GM19438 (cell line): Measurements from ENCODE around the gene CADPS2.
"Not testable (repeated sequence)": the region's sequence is repeated elsewhere in the genome, so short reads cannot be mapped to it uniquely, and the experiment has no call there.

ENCODE experiments used
- ATAC-seq: cut with Tn5 transposase; IDR thresholded peaks from one replicate; pipeline ENCODE4 v1.9.1; 2021; ENCODE audit warnings: low read depth; ENCODE audit not compliant: unreplicated experiment

Gene CADPS2

DNA sequence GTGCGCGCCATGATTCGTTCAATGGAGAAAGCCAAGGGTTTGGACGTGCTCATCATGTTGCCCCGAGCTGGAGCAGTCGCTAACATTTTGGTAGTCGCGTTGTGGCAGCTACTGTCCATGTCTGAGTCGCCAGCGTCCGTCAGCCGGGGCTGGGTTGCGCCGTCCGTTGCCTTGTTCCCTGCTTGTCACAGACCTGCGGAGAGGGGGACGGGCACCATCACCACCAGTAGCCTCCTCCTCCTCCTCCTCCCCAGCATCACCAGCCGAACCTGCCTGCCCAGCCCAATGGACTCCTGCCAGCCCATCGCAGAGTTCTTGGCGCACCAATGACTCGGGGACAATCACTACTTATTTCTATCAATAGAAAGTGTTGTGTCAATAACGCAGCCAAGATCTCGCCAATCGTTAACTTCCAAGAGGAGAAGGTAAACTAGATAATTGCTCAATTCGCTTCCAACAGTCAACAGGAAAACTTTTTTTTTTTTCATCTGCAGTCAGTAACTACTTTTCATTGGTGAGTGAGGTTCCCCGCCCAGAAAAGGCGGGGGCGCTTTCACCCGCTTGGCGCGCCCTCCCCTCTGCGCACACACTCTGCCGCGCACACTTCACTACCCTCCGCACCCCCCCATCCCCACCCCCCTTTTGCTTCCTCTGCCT, 581.8 kb downstream of the CADPS2 start, which contains the start of gene FEZF1:
TSS of gene FEZF1 (minus strand) at position 432 of the 657 bp plus-strand sequence. CDS start at position 119, 313 bp downstream.
- no peak for ATAC-seq

DNA sequence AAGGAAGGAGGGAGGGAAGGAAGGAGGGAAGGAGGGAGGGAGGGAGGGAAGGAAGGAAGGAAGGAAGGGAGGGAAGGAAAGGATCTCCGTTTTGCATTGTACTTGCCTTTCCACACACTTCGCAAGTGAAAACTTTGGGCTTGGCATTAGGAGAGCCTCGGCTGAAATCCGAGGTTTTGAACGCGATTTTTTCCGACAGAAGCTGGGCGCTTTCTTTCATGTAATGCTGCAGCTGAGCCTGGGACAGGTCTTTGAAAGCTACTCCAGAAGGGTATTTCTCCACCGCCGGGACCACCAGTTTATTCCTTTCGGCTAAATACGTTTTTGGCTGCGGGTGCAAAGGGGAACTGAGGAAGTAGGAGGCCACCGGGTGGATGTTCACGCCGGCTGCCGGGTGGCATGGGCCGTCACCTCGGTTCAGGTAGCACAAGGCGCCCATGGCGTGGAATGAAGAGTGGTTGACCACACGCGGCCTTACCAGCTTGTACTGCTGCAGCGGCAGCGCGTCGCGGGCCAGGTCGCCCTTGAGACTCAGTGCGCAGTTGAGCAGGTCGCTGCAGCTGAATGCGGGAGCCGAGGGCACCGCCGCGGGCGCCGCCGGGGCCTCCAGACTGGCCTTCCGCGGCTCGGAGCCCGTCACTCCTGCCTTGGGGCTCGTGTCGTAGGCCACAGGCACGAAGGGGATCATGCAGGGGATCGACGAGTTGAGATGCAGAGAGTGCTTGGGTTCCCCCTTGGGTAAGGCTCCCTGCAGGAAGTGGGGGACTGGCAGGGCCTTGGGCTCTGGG, 582.5 kb downstream of the CADPS2 start:
- ATAC-seq, result no peak

DNA sequence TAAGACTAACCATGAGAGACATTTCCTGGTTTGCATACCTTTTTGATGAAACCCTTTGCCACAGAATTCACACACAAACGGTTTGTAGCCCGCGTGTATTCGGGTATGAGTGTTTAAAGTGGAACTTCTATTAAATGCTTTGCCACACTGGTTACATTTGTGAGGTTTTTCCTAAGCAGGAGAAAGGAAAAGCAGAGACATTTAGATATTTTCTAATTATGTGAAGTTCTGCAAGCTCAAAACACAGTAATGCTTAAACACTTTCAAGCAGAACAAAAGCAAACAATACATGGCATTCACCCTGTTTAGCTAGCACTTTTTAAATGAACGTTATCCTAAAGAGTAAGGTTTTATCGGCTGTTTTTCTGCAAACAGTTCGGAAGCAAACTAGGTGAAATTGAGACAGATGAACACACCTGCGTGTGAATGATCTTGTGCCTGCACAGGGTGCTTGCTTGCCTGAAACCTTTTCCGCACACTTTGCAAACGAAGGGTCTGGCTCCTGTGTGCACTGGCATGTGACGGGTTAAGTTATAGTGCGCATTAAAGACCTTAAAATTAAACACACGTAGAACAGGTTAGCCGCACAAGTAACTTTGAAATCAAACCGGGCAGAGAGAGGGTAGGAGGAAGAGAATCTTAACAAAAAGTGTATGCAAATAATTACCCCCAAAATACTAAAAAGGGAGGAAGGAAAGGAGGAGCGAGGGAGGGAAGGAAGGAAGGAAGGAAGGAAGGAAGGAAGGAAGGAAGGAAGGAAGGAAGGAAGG, 583.3 kb downstream of the CADPS2 start:
- no peak for ATAC-seq

DNA sequence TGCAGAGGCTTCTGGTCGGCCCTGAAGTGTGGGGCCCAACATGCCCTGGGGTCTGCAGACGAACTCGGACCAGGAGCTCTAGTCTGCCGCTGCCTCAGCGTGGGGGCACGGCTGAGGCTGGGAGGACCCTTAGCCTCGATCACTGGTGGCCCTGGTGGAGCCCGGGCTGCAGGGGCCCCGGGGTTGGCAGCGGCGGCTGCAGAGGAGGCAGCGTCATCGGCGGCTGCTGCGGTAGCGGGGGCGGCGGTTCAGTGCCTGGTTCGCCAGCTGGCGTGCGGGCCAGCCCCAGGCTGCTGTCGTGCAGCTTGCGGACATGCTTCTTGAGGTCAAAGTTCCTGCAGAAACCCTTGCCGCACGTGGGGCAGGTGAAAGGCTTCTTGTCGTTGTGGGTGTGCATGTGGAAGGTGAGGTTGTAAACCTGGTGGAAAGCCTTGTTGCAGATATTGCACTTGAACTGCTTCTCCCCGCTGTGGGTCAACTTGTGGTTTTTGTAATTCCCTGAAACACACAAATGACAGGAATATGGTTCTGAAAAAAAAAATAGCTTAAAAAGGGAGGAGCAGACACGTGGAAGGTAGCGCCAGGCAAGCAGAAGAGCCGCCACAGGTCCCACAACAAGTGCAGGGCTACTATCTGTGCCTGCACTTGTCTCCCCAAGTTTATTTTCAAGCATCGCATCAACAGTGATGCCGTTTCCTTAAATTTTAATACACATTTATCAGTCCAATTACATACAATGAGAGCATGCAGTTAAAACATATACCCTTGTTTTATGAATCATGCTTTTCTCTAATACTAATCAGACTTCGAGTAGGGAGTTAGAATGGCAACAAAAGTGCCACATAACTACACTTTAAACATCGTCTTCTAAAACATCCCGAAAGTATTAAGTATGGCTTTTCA, 584.2 kb downstream of the CADPS2 start:
- ATAC-seq, result no peak

DNA sequence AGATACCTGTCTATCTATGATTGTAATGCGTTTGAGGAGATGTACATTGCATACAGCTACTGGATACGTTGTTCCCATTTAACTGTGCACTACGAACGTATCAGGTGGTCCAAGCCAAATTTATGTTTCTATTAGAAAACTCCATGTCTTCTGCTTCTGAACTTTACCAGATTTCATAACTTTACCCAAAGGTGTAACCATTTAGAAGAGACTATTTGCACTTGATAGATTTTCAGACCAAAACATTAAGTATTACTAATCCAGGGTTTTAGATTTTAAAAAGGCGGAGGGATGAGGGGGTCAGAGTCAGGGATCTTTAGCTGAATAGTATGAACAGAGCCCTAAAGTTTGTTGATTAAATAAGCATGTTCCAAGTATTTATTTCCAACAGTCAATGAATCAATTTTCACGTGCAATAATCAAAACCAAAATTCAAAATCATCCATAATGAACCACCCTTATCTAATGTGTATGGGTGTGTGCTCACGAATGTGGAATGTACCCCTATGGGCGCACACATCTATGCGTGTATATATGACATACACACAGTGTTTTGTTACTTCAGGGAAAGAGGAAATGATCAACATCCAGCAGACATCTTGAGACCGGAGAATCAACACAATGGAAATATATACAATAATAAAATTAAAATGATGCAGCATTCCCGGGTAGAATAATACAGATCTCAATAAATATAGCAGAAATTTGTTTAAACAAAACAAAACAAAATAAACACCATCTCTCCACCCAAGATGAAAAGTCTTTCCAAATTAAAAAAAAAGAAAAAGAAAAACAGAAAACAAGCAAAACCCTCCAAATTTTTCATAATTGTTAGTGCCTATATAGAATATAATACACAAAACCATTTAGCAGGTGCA, 585.1 kb downstream of the CADPS2 start:
- no peak for ATAC-seq

DNA sequence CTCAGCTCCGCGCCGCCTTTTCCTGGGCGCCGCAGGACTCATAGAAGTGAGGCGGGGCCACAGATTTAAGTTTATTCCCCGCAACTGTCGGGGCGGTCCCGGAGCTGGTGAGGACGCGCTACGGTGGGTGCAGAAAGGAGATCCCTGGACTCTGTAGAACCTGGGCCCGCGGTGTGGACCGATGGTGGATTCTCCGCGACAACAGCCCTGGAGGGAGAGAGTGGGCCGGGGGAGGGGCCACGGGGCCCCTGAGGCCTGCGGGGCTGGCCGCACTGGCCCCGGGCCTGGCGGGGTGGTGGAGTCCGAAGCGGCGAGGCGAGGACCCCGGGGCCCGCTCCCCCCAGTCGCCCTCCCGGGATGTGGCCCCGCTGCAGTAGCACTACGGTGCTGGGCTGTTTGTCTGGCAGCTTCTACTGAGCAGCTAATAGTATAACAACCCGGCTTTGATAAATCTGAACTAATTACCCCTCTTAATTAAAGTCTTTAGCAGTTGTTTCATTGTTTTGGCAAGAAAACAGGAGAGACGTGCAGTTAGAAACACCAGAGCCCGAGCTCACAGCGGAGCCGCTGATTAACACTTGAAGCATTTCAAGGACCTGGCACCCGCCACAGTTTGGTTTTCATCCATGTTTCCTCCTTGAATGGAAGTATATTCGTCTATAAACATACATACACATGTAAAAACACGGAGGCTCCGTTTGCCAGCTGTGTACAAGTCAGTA, 585.9 kb downstream of the CADPS2 start:
- ATAC-seq, result no peak

DNA sequence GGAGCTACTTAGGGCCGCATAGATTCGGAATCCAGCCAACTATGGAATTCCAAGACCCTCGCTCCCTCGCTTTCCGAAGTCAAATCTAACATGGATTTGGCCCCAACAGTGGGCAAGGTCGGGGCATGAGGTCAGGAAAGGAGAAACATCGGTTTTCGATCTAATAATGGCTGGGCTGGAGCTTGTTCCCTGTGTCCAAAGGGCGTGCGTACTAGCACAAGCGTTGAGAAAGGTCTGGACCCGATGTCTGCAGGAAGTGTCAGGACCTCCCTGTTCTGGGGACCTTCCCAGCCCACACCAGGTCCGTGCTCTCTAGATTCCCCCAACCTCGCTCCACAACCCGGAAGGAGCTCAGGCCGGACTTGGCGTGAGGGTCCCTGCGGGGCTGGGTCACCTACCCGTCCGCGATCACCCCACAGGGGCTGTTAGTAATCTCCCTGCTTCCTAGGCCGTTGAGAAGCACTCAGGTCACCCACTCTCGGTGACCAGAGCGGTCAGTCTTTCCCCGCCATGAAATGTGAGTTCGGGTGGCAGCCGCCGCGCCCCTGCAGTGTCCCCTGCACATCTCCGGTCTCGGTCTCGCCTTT, 586.5 kb downstream of the CADPS2 start:
- ATAC-seq, result no peak

DNA sequence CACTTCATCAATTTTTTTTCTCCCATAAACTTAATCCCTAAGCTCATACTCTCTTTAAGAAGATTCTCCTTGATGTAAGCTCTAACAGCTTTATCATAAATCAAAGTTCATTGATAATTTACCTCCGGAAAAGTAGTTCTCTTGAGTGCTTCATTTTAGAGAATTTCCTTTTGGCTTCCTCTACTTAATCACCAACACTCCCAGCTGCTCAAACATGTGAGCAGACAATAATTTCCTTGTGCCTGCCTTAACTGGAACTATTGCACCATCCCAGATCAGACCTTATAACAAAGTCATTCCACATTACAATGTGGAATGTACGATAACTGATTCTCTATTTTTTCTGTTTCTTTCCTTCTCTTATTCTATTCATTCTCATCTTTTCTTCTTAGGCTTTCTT, 587.6 kb downstream of the CADPS2 start:
- ATAC-seq, result no peak

DNA sequence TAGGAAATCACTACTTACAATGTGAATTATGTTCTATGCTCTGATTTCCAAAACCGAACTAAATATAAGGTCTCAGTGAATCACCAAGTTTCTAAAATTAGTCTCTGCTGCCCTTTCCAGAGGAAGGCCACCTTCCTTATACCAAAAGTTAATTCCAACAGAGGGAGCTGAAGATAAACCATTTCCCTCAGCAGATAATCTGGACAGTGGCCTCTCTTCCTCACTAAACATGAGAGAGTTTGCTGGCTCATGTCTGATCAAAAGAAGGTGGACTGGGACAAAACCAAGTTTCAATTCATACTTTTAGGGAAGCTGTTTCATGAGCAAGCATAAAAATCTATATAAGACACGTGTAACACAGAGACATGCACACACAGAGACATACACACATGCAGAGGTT, 588.1 kb downstream of the CADPS2 start:
- no peak for ATAC-seq

DNA sequence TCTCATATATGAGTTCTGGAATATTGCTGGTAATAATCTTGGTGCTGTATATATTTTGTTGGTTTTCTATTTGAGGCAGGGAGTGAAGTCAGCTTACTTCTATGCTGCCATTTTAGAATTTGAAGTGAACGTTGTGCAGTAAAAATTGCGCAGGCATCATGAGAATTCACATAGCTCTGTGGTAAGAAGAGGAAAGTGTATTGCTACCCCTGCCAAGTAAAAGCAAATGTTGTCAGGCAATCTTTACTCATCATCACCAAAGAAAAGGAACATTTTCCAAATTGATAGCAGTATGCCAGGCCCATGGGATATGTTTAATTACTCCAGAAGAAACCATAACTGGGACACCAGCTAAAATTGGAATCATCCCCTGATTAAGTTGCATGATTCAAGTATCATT, 595.1 kb downstream of the CADPS2 start:
- ATAC-seq, result no peak

DNA sequence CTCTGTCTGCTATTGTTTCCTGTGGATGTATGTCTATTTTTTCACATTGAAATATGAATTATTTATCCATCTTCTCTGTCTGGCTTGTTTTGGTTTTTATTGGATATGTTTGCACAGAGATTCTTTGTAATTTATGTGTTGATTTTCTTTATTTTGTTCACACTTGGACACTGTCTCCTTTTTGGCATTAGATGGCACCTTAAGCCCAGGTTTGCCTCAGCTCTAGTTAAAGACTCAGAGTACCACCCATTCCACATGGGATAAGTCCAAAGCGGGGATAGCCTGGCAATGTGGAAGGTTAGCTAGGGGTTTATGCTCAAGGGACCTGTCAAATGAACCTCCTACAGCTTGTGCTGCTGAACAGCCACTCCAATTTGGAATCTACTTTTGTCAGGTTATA, 595.8 kb downstream of the CADPS2 start:
- no peak for ATAC-seq

DNA sequence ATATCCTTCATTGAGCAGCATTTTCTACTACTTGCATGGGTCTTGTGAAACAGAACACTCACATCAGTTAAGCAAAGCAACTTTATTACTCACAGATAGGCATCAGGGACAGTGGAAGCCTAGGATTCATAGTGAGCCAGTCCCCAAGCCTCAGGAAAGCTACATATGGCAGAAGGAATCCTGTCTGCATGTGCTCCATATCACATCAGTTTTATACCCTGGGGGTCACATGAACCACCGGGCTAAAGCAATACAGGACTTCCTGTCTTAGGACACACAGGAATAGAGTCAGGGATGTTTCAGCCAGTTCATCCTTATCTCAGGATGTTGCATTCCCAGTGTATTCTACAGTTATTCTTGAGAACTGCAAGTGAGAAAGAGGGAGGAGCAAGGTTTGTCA, 596.8 kb downstream of the CADPS2 start:
- no peak for ATAC-seq

DNA sequence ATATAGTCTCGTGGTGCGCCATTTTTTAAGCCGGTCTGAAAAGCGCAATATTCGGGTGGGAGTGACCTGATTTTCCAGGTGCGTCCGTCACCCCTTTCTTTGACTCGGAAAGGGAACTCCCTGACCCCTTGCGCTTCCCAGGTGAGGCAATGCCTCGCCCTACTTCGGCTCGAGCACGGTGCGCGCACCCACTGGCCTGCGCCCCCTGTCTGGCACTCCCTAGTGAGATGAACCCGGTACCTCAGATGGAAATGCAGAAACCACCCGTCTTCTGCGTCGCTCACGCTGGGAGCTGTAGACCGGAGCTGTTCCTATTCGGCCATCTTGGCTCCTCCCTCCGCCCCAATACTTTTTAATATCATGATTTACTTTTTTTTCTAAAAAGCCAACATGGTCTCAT, 601.7 kb downstream of the CADPS2 start:
- ATAC-seq, result not testable (repeated sequence)

DNA sequence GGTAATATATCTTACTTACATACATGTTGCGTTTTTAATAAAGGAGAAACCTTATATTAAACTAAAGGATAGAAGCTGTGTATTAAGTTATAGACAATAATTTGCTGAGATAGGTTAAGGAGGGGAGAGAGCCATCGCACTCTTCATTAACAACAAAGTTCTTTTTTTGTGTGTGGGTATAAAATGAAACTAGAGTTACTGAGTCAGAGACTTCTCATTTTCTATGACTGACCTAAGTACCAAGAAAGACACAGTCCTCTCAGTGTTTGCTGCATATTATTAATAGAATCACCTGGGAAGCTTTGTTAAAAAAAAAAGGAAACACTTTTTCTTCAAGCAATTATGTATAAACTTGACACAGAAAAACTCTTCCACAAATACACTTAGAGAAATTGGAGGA, 613.1 kb downstream of the CADPS2 start:
- ATAC-seq, result no peak

DNA sequence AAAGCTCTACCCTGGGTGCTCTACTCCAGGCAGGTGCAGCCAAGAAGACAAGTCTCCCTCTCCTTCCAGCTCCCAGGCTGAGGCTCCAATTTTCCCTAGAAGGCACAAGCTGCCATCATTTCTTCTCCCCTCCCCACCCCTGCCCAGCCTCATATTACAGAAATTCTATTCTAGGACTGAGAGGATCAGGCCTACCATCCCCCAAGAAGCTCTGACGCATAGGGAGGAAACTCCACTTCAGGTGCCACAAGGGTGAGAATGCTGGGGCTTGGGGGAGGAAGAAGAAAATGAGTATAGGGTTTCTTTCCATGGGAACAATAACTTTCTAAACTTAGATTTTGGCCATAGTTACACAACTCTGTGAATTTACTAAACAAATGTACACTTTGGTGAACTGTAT, 617.0 kb downstream of the CADPS2 start:
- no peak for ATAC-seq
